Gastroesophageal sphincter (tissue), 4 donors: Measurements from ENCODE around the gene CARHSP1. TPM values are rescaled to one million over a fixed set of nuclear protein-coding genes. Genes with fewer than 3 reads are reported as not detected.
"Not testable (repeated sequence)": the region's sequence is repeated elsewhere in the genome, so short reads cannot be mapped to it uniquely, and the experiment has no call there.

Experiments
- ATAC-seq: fragments of 150-250 bp; one replicate; pipeline ENCODE4 v1.9.1; 2016; ENCODE audit warnings: mild to moderate bottlenecking, moderate library complexity
- H3K27ac ChIP-seq, 4 donors: fragments of 200-600 bp; sonication (generic) in 3 of 4; 1 replicate in 3 of 4; 2 replicates in 1 of 4; pipeline ENCODE4 v1.5.1; 2016 to 2019
- H3K27me3 ChIP-seq: fragments of 200-600 bp; sonication (generic); one replicate; pipeline ENCODE4 v1.5.1; 2019
- H3K36me3 ChIP-seq, 2 donors: fragments of 200-600 bp; sonication (generic); one replicate each; pipeline ENCODE4 v1.5.1; 2019; ENCODE audit warnings: control low read depth in 1 of 2
- H3K4me1 ChIP-seq, 3 donors: fragments of 200-600 bp; sonication (generic); 1 replicate in 2 of 3; 2 replicates in 1 of 3; pipeline ENCODE4 v1.5.1; 2016 to 2019; ENCODE audit warnings: control low read depth in 2 of 3
- H3K4me3 ChIP-seq, 2 donors: fragments of 200-600 bp; sonication (generic); one replicate each; pipeline ENCODE4 v1.5.1; 2019; ENCODE audit warnings: mild to moderate bottlenecking in 1 of 2, moderate library complexity in 1 of 2
- H3K9me3 ChIP-seq, 3 donors: fragments of 200-600 bp; sonication (generic); one replicate each; pipeline ENCODE4 v1.5.1; 2017 to 2019; ENCODE audit warnings: control low read depth in 2 of 3
- EP300 ChIP-seq: sonication (generic); formaldehyde crosslinking; IDR thresholded peaks from one replicate; pipeline ENCODE4 v1.6.1; 2017; ENCODE audit warnings: antibody characterized with exemption, mild to moderate bottlenecking
- POLR2A ChIP-seq, 2 donors: fragments of 450-650 bp; IDR thresholded peaks; one replicate each; pipeline ENCODE4 v1.6.1; 2017; ENCODE audit warnings: antibody characterized with exemption in 2 of 2, mild to moderate bottlenecking in 2 of 2, moderate library complexity in 1 of 2
- POLR2AphosphoS5 ChIP-seq: sonication (generic); formaldehyde crosslinking; IDR thresholded peaks from one replicate; pipeline ENCODE4 v1.6.1; 2017; ENCODE audit warnings: antibody characterized with exemption
- WGBS, 2 donors: methylation state at CpG; one replicate each; pipeline ENCODE4 v1.1.5; 2018; ENCODE audit warnings: low coverage in 1 of 2; 5-methylcytosine and 5-hydroxymethylcytosine counted together
- total RNA-seq, 4 donors: library from RNA; depleted of rRNA; stranded (reverse); fragments of >200 nt; gene quantifications; one replicate each; pipeline ENCODE4 v1.1.0, GENCODE V29; 2016
- TF ChIP-seq, protein P1 (sequence below), 4 experiments: fragments of 200-600 bp in 2 of 4; fragments of 450-650 bp in 2 of 4; sonication (generic) in 1 of 4; IDR thresholded peaks; one replicate each; pipeline ENCODE4 v1.5.1; 2017 to 2019; ENCODE audit warnings: antibody characterized with exemption in 4 of 4, mild to moderate bottlenecking in 2 of 4, moderate library complexity in 2 of 4

The CARHSP1 gene
- total RNA-seq, 4 donors from 2014 or later = 29.3 to 79.8 (median 72.5) TPM

DNA sequence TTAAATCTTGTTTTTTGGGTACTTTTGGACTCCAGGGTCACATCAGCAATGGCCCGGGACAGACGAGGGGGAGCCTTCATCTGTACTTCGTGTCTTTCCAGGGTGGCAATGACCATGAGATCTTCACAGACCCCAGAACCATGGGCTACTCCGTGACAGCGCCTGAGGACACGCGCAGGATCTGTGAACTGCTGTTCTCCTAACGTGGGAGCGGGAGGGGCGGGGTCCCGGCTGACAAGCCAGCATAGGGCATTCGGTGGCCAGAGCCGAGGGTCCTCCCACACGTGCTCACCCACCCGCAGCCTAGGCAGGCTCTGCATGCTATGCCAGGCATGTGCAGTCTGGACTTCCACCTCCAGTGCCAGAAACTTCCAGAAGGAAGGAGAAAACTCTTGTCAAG is 21.2 kb downstream of the CARHSP1 start:
- peaks cover 0 to 17% (median 0%) of the 10 kb centered on the region in 3 donors for H3K4me1 ChIP-seq
- TF ChIP-seq POLR2A (IDR thresholded peaks at IDR 0.05) (no peak), POLR2AphosphoS5 (no peak), EP300 (no peak)
- TF ChIP-seq, protein P1, sequence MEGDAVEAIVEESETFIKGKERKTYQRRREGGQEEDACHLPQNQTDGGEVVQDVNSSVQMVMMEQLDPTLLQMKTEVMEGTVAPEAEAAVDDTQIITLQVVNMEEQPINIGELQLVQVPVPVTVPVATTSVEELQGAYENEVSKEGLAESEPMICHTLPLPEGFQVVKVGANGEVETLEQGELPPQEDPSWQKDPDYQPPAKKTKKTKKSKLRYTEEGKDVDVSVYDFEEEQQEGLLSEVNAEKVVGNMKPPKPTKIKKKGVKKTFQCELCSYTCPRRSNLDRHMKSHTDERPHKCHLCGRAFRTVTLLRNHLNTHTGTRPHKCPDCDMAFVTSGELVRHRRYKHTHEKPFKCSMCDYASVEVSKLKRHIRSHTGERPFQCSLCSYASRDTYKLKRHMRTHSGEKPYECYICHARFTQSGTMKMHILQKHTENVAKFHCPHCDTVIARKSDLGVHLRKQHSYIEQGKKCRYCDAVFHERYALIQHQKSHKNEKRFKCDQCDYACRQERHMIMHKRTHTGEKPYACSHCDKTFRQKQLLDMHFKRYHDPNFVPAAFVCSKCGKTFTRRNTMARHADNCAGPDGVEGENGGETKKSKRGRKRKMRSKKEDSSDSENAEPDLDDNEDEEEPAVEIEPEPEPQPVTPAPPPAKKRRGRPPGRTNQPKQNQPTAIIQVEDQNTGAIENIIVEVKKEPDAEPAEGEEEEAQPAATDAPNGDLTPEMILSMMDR (IDR thresholded peaks at IDR 0.05) = no peak
- no peaks in the 10 kb centered on the region for H3K27me3 ChIP-seq
- no peaks in the 10 kb centered on the region for H3K9me3 ChIP-seq
- WGBS, 2 donors = 93% methylated on average over 10 of the region's 15 CpGs; no CpG with 5 or more reads in 1 of the 2 donors
- peaks cover 0 to 51% of the 10 kb centered on the region in 2 donors for H3K36me3 ChIP-seq
- no peak overlapping the region for H3K4me3 ChIP-seq
- H3K27ac ChIP-seq = no peak overlapping the region
- ATAC-seq = no peak

DNA sequence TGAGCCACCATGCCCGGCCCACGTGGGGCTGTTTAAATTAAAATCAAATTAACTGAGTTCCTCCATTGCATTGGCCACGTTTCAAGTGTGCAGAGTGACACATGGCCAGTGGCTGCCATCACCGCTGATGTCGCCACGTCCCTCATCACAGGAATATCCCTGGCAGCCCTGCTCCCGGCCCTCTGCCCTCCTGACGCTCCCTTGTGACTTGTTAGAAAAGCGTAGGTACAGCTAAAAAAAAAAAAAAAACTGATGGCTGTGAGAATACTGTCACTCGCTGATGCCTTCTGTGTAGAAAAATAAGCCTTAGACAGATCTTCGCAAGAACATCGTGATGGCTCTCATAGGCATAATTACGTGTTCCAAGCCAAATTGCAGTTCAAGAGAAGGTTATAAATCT is 21.7 kb downstream of the CARHSP1 start:
- H3K9me3 ChIP-seq = no peaks in the 10 kb centered on the region
- no peaks in the 10 kb centered on the region for H3K27me3 ChIP-seq
- TF ChIP-seq, protein P1 (IDR thresholded peaks at IDR 0.05) = no peak
- TF ChIP-seq EP300 (no peak), POLR2A (IDR thresholded peaks at IDR 0.05) (no peak), POLR2AphosphoS5 (no peak)
- peaks cover 0 to 46% of the 10 kb centered on the region in 2 donors for H3K36me3 ChIP-seq
- no peak overlapping the region for H3K4me3 ChIP-seq
- no peak for ATAC-seq
- WGBS, 2 donors = 88 to 92% methylated on average over 6 to 8 of the region's 13 CpGs
- H3K4me1 ChIP-seq = peaks cover 0 to 17% (median 0%) of the 10 kb centered on the region in 3 donors
- H3K27ac ChIP-seq = no peak overlapping the region

DNA sequence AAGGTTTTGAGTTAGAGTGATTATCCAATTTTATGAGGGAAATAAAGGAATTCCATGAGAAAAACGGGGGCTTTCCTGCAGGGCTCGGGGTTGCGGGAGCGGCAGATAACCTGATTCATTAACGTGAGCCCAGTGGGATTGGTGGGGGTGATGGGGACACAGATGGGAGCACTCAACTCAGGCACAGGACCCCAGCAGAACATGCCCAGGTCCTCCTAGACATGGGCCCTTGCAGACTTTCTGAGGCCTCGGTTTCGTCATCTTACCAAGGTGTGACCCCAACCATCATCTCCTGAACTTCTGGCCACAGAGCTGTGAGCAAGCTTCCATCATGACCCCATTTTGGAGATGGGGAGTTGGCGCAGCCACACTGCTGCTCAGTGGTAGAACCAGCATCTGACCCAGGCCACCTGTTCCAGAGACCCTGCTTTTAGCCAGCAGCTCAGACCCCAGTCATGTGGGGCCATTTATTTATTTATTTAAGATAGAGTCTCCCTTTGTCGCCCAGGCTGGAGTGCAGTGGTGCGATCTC is 22.3 kb downstream of the CARHSP1 start:
- peaks cover 0 to 17% (median 0%) of the 10 kb centered on the region in 3 donors for H3K4me1 ChIP-seq
- ATAC-seq = no peak

DNA sequence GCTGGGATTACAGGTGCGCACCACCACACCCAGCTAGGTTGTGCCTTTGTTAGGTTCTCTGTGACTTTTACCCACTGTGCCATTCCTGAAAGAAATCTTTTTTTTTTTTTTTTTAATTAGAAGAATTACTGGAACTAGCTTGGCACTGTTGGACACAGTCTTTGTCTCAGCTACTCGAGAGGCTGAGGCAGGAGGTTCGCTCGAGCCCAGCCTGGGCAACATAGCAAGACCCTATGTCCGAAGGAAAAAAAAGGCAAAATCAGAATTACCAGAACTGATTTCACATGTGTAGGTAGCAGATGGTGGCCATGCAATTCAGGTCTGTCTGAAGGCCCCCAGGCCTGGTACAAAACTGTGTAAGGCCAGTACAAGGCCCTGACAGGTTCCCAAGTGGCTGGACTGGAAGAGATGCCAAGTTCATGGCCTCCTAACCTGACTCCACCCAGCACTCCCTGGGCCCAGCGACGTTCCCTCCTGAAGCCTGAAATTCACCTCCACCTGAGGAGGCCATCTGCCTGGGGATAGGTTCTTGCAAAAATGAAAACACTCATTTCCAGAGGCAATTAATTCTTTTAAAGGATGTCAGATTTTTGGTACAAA is 23.0 kb downstream of the CARHSP1 start:
- H3K36me3 ChIP-seq = peaks cover 0 to 35% of the 10 kb centered on the region in 2 donors
- peaks cover 0 to 17% (median 0%) of the 10 kb centered on the region in 3 donors for H3K4me1 ChIP-seq
- TF ChIP-seq POLR2AphosphoS5 (no peak), POLR2A (IDR thresholded peaks at IDR 0.05) (no peak), EP300 (no peak)
- TF ChIP-seq, protein P1 (IDR thresholded peaks at IDR 0.05) = no peak
- no peak overlapping the region for H3K4me3 ChIP-seq
- no peaks in the 10 kb centered on the region for H3K27me3 ChIP-seq
- no peaks in the 10 kb centered on the region for H3K9me3 ChIP-seq
- ATAC-seq = no peak
- H3K27ac ChIP-seq = no peak overlapping the region
- 96% methylated on average over 7 of the region's 7 CpGs; no CpG with 5 or more reads in 1 of the 2 donors for WGBS, 2 donors

More for the DNA sequence above, 22.3 kb downstream of the CARHSP1 start:
- Histone ChIP-seq H3K27ac (no peak overlapping the region), H3K9me3 (no peaks in the 10 kb centered on the region), H3K27me3 (no peaks in the 10 kb centered on the region), H3K36me3 (peaks cover 0 to 42% of the 10 kb centered on the region in 2 donors), H3K4me3 (no peak overlapping the region)
- TF ChIP-seq POLR2A (IDR thresholded peaks at IDR 0.05) (no peak), EP300 (no peak), POLR2AphosphoS5 (no peak)
- TF ChIP-seq, protein P1 (IDR thresholded peaks at IDR 0.05) = no peak
- WGBS, 2 donors = 89 to 94% methylated on average over 5 to 9 of the region's 10 CpGs

DNA sequence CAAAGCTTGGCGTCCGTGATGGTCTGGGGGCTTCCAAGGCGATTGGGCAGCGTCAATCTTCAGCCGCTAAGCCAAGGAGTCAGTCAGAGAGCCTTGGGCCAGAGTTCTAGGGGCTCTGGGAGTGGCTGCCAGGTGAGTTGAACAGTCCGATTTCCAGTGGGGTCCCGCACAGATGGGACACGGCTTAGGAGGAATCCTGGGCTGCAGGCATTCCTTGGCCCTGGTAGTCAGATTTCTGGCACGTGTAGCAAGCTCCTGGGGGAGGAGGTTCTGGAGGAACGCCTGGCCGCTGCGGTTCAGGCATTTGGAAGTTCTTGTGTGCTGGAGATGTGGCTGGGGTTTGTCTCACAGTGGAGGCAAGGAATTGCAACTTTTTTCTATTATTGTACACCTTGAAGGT is 25.5 kb downstream of the CARHSP1 start:
- H3K9me3 ChIP-seq, H3K4me3 ChIP-seq, H3K4me1 ChIP-seq, ATAC-seq, H3K27me3 ChIP-seq, H3K27ac ChIP-seq: not testable (repeated sequence)
- 73 to 100% methylated on average over 1 to 3 of the region's 12 CpGs for WGBS, 2 donors
- H3K36me3 ChIP-seq = peaks cover 0 to 10% of the 10 kb centered on the region in 2 donors

DNA sequence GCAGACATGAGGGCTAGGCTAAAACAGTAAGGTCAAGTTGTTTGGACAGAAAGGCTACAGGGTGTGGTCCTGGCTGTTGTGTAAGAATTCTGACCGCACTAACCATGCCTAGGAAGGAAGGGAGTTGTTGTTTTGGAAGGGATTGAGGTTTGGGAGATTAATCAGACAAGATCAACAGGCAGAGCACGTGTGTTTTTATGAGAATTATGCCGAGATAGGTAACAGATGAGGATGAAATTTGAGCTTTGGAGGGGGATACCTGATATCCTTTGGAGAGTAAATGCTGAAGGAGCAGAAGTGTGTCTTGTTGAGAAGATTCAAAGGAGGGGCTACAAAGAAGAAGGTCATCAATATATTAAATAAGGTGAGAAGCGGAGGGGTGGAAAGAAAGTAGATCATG is 26.8 kb downstream of the CARHSP1 start:
- H3K36me3 ChIP-seq, H3K9me3 ChIP-seq, ATAC-seq, H3K4me1 ChIP-seq, H3K27me3 ChIP-seq: not testable (repeated sequence)
- H3K27ac ChIP-seq = peak overlapping the region in 2 of 4 donors; percentile 7 to 38
- 46 to 93% methylated on average over 2 to 4 of the region's 4 CpGs for WGBS, 2 donors
- H3K4me3 ChIP-seq = peak overlapping the region in 1 of 2 donors; percentile 12

DNA sequence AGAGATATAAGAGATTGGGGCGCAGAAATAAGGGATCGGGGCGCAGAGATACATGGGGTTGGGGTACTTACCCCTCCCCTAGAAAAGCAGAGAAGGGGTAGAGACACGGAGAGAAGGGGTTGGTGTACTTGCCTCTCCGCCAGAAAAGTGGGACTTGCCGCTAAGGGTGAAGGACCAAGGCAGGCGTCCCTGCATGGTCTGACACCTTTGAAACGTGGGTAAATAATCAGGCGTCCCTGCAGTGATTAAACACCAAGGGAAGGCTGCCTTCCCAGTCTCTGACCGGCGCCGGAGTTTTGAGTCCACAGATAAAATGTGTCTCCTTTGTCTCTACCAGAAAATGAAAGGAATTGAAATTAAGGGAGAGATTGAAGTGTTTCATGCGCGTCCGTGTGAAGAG is 31.2 kb downstream of the CARHSP1 start:
- H3K9me3 ChIP-seq, H3K36me3 ChIP-seq, ATAC-seq, H3K27ac ChIP-seq, H3K4me3 ChIP-seq, H3K27me3 ChIP-seq, H3K4me1 ChIP-seq: not testable (repeated sequence)
- 78 to 79% methylated on average over 4 to 11 of the region's 15 CpGs for WGBS, 2 donors

DNA sequence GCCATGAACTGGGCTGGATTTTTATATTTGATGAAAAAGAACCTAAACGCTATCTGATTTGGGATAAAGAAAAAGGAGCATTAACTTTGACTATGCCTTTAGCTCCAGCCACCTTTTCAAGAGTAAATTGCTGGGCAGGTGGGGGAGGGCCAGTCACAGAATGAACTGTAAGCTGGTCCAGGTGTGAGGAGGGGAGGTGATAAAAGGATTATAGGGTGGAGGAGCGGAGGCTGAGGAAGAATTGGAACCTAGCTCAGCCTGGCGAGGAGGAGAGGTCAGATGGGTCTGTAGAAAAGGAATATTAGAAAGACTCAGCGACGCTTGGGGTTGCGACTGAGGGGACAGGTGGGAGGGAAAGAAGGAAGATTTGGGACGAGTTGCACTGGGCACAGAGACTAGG is 32.0 kb downstream of the CARHSP1 start:
- not testable (repeated sequence) for H3K27ac ChIP-seq, H3K36me3 ChIP-seq, ATAC-seq, H3K4me3 ChIP-seq, H3K9me3 ChIP-seq, H3K4me1 ChIP-seq, H3K27me3 ChIP-seq
- WGBS, 2 donors = 81 to 94% methylated on average over 2 to 7 of the region's 7 CpGs
